GM21528 (cell line): ENCODE results near the gene MACROH2A1.

Experiments
- ATAC-seq: cut with Tn5 transposase; IDR thresholded peaks from one replicate; pipeline ENCODE4 v1.9.1; 2021; ENCODE audit warnings: mild to moderate bottlenecking, moderate library complexity; ENCODE audit not compliant: unreplicated experiment, low FRiP score

MACROH2A1 gene

DNA sequence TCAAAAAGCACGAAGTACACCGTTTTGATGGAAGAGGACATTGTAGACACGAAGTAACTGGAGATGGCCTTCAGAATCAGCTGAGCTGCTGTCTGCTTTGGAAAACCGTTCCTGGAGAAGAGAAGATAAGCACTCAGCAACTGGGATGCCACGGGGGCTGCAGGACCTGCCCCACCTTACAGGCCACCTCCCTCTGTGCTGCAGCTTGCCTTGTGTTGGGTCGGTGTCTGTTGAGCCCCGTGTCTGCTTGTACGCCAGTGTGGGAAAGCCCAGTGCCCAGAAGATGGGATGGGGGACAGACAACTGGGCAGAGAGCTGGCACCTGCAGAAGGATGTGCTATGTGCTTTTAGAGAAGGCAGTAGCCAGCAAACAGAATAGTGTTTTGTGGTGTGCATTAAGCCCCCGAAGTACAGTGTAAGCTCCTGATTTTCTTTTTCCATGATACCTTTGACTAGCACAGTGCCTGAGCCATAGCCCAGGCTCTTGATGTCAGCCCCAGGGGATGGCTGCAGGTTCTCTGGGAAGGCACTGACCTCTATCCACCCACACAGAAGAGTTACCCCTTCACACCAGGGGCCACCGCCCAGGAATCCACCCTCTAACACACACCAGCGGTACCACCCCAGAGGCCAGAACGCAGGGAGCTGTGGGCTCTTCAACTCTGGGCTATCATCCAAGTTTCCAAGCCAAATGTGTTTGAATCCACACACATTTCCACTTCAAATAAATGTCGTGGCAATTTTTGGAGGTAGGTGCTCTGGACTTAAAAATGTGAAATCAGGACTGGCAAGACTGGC, 63.8 kb downstream of the MACROH2A1 start:
- ATAC-seq: no peak

- no peak for ATAC-seq
Measured at GRCh38 chr5:135333732-135334515, 65.1 kb downstream of the MACROH2A1 start.

GRCh38 chr5:135332519-135333150, 66.4 kb downstream of the MACROH2A1 start:
- ATAC-seq: no peak

GRCh38 chr5:135331612-135332011, 67.4 kb downstream of the MACROH2A1 start:
- ATAC-seq: no peak

GRCh38 chr5:135330798-135331096, 68.3 kb downstream of the MACROH2A1 start:
- no peak for ATAC-seq

GRCh38 chr5:135329913-135330797, 68.9 kb downstream of the MACROH2A1 start:
- ATAC-seq: no peak

DNA sequence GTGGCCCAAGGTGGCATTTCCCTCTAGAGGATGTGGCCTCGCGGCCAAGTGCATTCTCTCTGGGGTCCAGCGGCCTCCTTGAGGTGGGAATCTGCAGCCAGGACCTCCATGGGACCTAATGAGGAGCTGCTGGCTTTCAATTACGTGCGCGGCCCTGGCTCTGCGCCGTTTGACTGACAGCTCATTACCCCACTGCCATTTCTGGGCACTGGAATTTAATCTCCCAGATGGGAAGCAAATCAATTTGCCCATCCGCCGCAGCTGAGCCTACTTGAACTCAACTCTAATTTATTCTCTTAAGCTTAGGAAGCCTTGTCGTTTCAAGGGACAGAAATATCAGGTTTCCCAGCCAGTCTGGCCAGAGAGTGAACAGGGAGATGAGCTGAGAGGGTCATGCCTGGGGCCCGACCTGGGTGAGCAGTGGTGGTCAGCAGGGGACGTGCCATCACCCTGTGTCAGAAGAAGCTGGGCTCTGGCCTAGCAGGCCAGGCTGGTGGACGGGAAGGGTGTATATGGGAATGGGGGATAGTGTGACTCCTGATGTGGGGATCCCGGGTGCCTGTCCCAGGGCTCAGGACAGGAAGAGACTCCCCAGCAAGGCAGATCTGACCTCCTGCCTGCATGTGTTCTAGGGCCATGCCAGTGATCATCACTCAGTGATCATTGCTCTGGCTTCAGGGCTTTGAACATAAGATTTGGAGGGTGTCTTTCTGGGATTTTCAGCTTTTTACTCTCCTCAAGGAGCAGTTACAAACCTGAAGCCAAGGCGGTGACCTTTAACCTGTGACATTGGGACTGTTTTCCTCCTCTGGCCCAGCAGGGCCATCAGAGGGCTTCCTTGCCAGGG, 69.7 kb downstream of the MACROH2A1 start:
- no peak for ATAC-seq

DNA sequence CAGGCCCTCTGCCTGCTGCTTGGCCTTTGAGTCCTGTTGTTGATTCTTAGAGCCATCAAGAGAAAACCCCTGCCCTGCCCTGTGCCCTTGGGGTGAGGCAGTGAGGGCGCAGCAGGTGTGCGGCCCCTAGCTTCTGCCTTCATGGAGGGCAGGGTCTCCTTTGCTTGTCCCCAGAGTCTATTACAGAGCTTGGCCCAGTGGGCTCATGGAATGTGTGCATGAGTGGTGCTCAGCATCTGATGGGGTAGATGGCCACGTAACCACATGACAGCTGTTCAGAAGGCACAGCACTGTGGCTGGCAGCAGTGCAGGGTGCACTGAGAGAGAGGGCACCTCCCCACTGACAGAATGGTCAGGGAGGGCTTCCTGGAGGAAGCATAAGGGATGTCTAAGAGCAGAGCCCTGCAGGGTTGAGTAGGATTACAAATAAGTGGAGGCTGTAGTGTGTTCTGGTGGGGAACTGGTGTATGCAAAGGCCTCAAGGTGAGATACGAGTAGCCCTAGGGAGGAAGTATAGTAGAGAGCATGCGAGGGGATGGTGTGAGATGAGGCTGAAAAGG, 70.8 kb downstream of the MACROH2A1 start:
- no peak for ATAC-seq

- no peak for ATAC-seq
Measured at GRCh38 chr5:135327429-135328127, 71.5 kb downstream of the MACROH2A1 start.

DNA sequence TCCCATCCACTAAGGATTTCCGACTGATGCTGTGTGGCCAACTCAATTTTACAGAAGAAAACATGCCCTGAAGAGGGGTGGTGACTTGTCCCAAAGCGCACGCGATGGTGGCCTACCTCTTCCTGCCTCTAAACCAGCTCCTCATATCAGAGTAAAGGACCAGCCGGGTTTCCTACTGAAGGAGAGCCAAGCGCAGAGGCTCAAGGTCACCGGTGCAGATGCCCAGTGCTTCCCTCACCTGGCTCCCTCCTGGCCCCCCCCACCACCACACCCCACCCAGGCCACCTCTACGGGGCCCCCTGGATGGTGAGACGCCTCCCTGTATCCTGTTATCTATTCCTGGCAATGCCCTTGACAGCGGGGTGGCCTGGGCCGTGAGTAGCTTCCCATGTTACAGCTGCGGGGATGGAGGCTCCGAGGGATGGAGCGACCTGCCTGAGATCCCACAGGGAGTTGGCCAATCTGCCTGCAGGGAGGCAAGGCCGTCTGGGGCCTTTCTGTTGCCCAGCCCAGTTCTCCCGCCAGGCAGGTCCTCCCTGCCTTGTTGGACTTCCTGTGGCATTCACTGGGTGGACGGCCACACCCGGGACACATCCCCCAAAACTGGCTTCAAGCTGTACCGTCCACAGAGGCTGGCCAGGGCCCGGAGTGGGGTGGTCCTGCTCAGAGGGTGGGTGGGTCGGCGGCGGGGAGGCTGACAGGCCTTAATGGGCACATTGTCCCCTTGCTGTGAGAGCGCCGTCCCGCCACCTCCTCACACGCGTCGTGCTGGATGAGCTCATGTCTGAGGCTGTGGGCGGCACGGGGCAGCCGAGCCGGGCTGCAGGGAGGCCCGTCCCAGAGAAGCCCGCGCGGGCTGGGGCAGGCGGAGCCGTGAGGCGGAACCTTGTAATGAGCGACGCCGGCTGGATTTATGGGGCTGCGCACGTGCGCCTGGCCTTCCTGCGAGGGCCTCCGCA, 72.5 kb downstream of the MACROH2A1 start:
- no peak for ATAC-seq

GRCh38 chr5:135324897-135325650, 74.0 kb downstream of the MACROH2A1 start:
- ATAC-seq: no peak

GRCh38 chr5:135324160-135324559, 74.9 kb downstream of the MACROH2A1 start:
- no peak for ATAC-seq

DNA sequence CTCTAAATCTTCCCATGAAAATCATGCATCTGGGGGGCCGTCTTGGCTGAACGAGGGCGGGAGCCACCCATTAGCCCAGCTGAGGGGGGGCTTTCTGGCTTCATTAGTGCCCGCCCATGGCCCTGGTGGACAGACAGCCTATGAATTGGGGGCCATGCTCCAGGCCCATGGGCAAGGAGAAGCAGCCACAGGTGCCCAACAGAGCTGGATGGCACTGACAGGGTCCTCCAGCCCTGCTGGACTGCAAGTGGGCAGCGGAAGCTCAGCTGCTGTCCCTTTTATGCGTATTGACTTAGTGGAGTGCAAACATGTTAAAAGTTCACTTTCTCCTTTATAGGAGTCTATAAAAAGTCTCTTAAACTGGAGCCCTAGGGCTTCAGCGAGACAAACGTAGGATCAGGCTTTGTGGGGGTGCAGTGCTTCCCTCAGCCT, 75.3 kb downstream of the MACROH2A1 start:
- no peak for ATAC-seq

- ATAC-seq: no peak
Measured at GRCh38 chr5:135323227-135323626, 75.8 kb downstream of the MACROH2A1 start.

DNA sequence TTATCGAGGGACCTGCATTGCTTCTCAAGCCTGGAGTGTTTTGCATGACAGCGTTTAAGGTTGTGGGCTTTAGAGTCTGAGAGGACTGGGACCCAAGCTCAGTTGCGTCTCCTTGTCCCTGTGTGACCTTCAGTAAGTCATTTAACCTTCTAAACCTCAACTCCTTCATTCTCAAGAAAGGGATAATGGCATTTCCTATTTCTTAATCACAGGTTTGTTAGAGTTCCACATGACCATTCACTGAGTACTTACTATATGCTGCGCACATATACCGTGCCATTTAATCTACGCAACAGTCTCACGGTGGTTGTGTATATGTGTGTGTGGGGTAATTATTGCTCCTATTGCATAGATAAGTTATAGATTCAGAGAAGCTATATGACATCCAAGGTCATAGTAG, 76.3 kb downstream of the MACROH2A1 start:
- ATAC-seq: no peak

DNA sequence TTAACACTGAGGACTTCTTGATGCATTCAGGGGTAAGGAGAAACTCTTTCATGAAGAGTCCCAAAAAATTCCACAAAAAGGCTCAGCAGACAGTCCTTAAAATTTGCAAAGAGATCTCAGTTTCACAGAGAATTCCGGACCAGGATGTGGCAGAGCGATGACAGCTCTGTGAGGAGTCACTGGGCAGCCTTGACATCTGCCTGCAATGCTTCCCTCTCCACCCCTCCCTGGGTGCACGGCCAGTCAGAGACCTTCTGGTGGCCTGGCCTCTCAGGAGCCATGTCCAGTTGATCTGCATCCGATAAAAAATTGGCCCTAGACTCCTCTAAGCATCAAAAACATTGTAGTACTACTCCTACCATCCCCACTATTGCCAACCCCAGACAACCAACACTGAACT, 76.8 kb downstream of the MACROH2A1 start:
- no peak for ATAC-seq
